Stimulated activated CD8-positive, alpha-beta memory T cell treated with anti-CD3 and anti-CD28 coated beads, Interleukin-2, amount 100 ng/mL, for 1 hour (primary cell): Measurements from ENCODE around the gene GPI.
"Not testable (repeated sequence)": the region's sequence is repeated elsewhere in the genome, so short reads cannot be mapped to it uniquely, and the experiment has no call there.

ENCODE experiments used
- DNase-seq, 2 donors: peaks; one replicate each; pipeline ENCODE4 v3.0.0-alpha.2; 2020; ENCODE audit warnings: low read depth in 2 of 2

The GPI gene

DNA sequence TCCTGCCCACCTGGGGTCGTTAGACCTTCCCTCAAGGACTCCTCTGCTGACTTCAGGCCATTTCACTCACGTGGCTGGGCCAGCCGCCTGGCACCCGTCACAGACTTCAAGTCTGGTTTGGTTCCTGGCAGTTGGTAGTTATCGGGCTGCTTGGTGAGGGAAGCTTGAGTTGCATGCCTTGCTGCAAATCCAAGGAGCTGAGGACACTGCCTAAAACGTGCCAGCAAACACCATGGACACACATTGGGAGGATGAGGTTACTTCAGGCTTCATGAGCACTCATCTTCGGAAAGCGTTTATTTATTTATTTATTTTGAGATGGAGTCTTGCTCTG, 2.6 kb downstream of the GPI start:
- no peak for DNase-seq

GRCh38 chr19:34368338-34368737, 3.3 kb downstream of the GPI start:
- DNase-seq = no peak

DNA sequence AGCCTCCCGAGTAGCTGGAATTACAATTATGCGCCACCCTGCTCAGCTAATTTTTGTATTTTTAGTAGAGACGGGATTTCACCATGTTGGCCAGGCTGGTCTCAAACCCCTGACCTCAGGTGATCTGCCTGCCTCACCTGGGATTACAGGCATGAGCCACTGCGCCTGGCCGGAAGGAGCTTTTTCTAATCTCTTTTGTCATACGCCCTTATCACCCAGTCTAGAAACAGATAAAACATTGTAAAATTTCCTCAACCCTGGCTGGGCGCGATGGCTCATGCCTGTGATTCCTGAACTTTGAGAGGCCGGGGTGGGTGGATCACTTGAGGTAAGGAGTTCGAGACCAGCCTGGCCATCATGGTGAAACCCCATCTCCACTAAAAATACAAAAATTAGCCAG, 4.2 kb downstream of the GPI start:
- not testable (repeated sequence) for DNase-seq

GRCh38 chr19:34370117-34370516, 5.1 kb downstream of the GPI start:
- DNase-seq = no peak

GRCh38 chr19:34370983-34371382, 6.0 kb downstream of the GPI start:
- DNase-seq = no peak

DNA sequence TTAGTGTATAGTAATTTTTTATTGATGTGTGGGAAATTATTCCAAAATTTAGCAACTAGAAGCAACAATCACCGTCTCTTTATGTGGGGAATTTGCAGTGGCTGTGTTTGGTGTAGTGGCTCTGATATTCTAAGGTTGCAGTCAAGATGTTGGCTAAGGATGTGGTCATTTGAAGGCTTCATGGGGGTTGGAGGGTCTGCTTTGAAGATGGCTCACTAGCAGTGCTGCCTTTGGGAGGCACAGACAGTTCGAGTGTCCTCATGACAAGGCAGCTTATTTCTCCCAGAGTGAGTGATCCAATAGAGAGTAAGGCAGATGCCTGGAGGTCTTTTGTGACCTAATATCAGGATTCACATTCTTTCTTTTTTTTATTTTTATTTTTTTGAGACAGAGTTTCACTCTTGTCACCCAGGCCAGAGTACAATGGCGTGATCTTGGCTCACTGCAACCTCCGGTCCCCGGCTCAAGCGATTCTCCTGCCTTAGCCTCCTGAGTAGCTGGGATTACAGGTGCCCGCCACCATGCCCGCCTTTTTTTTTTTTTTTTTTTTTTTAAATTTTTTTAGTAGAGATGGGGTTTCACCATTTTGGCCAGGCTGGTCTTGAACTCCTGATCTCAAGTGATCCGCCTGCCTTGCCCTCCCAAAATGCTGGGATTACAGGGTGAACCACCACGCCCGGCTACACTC, 8.7 kb downstream of the GPI start:
- no peak for DNase-seq

- DNase-seq = no peak
Observed at GRCh38 chr19:34375598-34375997, 10.6 kb downstream of the GPI start.

GRCh38 chr19:34380639-34381241, 15.7 kb downstream of the GPI start:
- DNase-seq = no peak

DNA sequence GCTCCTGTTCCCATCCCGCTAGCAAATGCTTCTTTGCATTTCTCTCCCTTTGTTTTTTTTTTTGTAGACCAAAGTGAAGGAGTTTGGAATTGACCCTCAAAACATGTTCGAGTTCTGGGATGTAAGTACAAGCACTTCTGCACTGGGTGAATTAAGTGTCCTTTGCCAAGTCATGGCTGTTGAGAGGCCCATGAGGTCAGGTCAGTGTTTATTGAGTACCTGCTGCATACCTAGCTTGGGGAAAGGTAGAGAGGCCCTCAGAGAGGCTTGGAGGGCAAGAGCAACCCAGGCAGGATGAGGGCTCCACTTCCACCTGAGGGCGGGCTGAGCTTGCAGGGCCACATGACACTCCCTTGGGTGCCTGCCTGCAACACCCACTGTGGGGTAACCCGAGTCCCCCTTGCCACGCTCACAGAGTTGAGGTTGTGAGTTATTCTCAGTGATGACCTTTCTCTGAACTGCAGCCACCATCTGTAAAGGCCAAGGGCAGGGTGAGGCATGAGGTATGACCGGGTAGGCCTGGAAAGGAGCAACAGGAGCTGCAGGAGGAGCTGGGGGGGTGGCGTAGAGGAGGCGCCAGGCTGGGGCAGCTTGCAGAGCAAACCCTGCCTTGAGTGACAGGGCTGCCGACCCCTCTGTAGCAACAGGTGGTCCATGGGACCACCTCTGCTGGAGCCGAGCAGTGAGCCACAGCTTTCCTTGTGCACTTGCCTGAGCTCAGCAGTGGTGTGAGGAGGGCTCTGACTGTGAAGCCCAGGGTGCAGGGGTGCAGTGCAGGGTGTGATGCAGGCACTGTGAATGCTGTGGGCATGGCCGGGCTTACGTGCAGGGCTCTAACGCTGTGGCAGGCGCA, 16.6 kb downstream of the GPI start:
- DNase-seq = no peak

GRCh38 chr19:34382471-34382870, 17.5 kb downstream of the GPI start:
- DNase-seq = no peak

GRCh38 chr19:34383599-34383998, 18.6 kb downstream of the GPI start:
- no peak for DNase-seq

DNA sequence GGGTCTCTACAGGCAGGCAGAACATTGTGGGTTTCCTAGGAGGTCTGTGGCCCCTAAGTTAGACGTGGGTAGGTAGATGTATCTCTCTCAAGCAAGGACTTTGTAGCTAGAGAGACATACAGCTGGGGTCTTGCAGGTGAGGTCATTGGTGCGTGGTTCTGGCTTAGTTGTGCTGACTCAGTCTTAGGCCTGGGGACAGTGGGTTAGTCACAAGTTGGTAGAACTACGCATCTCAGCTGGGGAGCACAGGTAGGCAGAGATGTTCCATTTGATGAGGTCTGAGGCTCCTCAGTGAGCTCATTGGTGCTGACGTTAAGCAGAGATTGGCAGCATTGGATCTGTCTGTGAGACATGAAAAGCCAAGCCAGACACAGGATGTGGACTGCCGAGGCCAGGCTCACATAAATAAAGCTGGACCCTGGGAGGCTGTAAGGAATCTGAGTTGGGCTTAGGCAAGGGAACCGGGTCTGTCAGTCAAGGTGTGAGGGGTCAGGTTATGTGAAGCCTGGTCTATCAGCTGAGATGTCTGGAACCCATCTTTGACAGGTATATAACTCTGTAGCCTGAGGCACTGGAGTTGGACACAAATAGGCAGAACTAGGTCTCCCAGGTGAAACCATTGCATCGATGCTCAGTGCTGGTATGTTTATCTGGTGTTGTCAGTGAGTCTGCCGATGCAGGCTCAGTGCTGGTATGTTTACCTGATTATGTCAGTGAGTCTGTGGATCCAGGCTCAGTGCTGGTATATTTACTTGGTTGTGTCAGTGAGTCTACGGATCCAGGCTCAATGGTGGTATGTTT, 21.8 kb downstream of the GPI start:
- DNase-seq = no peak

GRCh38 chr19:34387446-34387810, 22.4 kb downstream of the GPI start:
- DNase-seq = no peak

DNA sequence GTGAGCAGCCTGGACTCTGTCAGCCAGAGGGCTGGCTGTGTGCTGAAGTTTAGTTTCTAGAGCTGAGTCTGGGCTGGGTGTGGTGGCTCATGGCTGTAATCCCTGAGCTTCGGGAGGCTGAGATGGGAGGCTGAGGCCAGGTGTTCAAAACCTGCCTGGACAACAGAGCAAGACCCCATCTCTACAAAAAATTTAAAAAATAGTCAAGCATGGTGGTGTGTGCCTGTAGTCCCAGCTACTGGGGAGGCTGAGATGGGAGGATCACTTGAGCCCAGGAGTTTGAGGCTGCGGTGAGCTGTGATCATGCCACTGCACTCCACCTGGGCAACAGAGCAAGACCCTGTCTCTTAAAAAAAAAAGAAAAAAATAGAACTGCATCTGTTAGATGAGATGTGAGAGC, 23.7 kb downstream of the GPI start:
- not testable (repeated sequence) for DNase-seq

- DNase-seq = no peak
Observed at GRCh38 chr19:34391813-34392212, 26.8 kb downstream of the GPI start.

GRCh38 chr19:34393031-34393430, 28.0 kb downstream of the GPI start:
- DNase-seq = no peak

GRCh38 chr19:34393629-34394028, 28.6 kb downstream of the GPI start:
- DNase-seq = no peak

GRCh38 chr19:34397853-34398252, 32.9 kb downstream of the GPI start:
- DNase-seq = no peak

GRCh38 chr19:34399886-34400285, 34.9 kb downstream of the GPI start:
- DNase-seq = no peak

DNA sequence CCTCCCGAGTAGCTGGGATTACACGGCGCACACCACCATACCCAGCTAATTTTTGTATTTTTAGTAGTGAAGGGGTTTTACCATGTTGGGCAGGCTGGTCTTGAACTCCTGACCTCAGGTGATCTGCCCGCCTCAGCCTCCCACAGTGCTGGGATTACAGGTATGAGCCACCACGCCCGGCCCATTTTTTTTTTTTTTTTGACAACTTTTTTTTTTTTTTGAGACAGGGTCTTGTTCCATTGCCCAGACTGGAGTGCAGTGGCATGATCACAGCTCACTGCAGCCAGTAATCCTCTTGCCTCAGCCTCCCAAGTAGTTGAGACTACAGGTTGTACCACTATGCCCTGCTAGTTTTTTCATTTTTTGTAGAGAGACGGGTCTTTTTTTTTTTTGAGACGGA, 35.8 kb downstream of the GPI start:
- DNase-seq = not testable (repeated sequence)

- no peak for DNase-seq
Observed at GRCh38 chr19:34402074-34402600, 37.1 kb downstream of the GPI start.

DNA sequence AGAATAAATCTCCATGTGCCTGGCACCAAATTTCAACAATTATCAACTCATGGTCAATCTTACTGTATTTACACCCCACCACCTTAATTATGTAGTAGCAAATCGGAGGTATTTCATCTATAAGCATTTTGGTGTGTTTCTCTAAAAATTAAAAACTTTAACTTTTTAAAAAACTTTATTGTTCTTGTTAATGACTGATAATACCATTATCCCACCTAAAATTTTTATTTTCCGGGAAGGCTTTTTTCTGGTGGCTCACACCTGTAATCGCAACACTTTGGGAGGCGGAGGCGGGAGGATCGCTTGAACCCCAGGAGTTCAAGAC, 38.8 kb downstream of the GPI start:
- DNase-seq = no peak
